IPS DF 19.7 (cell line): ENCODE measurements around the gene CDK7.
"Not testable (repeated sequence)": the region's sequence is repeated elsewhere in the genome, so short reads cannot be mapped to it uniquely, and the experiment has no call there.

Experiments used
- DNase-seq: peaks from one replicate; pipeline ENCODE4 v3.0.0-alpha.2; 2013; ENCODE audit warnings: low read depth, low spot score

The CDK7 gene

DNA sequence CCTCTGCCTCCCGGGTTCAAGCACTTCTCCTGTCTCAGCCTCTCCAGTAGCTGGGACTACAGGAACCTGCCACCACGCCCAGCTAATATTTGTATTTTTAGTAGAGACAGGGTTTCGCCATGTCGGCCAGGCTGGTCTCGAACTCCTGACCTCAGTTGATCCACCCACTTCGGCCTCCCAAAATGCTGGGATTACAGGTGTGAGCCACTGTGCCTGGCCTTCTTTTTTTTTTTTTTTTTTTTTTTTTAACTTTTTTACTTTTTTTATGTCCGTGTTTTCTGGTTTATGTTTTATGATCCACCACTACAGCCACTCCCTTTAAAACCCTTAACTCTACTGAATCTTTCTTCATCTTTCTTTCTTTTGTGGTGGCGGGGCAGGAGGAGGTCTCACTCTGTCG is 2.0 kb downstream of the CDK7 start:
- DNase-seq = not testable (repeated sequence)

GRCh38 chr5:69237877-69238276 is 3.2 kb downstream of the CDK7 start:
- no peak for DNase-seq

- no peak for DNase-seq
Measured at GRCh38 chr5:69238760-69239251, 4.1 kb downstream of the CDK7 start.

- no peak for DNase-seq
Measured at GRCh38 chr5:69242215-69242927, 7.7 kb downstream of the CDK7 start.

DNA sequence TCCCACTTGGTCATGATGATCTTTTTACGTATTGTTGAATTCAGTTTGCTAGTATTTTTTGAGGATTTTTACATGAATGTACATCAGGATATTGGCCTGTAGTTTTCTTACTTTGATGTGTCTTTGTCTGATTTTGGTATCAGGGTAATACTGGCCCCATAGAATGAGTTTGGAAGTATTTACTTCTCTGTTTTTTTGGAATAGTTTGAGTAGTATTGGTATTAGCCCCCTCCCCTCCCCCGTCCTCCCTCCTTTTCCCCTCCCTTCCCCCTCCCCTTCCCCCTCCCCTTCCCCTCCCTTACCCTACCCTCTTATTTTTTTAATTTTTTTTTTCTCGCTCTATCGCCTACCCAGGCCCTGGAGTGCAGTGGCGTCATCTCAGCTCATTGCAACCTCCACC is 10.3 kb downstream of the CDK7 start:
- DNase-seq = no peak

DNA sequence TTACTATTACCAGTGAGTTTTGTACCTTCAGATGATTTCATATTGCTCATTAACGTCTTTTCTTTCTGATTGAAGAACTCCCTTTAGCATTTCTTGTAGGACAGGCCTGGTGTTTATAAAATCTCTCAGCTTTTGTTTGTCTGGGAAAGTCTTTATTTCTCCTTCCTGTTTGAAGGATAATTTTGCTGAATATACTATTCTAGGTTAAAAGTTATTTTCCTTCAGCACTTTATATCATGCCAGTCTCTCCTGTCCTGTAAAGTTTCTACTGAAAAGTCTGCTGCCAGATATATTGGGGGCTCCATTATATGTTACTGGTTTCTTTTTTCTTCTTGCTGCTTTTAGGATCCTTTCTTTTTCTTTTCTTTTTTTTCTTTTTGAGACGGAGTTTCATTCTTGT is 13.3 kb downstream of the CDK7 start:
- no peak for DNase-seq

GRCh38 chr5:69250593-69250992 is 15.9 kb downstream of the CDK7 start:
- DNase-seq = no peak

- DNase-seq = no peak
Measured at GRCh38 chr5:69252437-69252836, 17.8 kb downstream of the CDK7 start.

- DNase-seq = not testable (repeated sequence)
Measured at GRCh38 chr5:69255940-69256339, 21.3 kb downstream of the CDK7 start.

GRCh38 chr5:69257577-69257976 is 22.9 kb downstream of the CDK7 start:
- no peak for DNase-seq

DNA sequence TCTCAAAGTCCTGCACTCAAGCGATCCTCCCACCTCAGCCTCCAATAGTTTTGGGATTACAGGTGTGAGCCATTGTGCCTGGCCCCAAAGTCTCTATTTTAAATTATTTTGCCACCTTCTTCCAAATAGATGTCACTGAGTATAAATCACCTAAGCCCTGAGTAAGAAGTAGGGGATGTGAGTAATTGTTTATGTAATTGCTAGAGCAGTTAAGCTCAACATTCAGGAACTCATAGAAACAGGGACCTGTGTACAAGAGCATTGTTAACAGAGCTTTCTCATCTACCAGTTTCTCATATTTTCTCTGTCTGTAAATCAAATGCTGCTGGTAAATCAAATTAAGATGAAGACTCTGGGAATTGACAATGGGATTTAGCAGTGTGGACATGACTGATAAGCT is 26.3 kb downstream of the CDK7 start:
- DNase-seq = no peak

- peak; percentile 45 for DNase-seq
Measured at GRCh38 chr5:69265931-69266330, 31.2 kb downstream of the CDK7 start.

DNA sequence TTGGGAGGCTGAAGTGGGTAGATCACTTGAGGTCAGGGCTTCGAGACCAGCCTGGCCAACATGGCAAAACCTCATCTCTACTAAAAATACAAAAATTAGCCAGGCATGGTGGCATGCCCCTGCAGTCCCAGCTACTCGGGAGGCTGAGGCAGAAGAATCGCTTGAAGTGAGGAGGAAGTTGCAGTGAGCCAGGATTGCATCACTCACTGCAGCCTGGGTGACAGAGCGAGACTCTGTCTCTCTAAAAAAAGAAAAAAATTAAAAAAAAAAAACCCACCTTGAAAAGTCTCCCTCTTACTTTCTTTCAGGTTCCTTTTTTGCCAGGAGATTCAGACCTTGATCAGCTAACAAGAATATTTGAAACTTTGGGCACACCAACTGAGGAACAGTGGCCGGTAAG is 34.2 kb downstream of the CDK7 start:
- no peak for DNase-seq

DNA sequence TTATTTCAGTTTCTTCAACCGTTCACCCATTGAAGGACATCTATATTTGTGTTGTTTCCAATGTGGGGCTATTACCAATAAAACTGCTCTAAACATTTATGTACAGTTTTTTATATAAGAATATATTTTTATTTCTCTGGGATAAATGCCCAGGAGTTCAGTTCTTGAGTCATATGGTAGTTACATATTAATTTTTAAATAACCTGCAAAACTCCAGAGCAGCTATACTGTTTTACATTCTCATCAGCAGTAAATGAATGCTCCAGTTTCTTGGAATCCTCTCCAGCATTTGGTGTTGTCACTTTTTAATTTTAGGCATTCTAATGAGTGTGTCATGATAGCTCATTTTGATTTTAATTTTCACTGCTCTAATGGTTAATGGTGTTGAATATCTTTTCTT is 36.2 kb downstream of the CDK7 start:
- DNase-seq = no peak

DNA sequence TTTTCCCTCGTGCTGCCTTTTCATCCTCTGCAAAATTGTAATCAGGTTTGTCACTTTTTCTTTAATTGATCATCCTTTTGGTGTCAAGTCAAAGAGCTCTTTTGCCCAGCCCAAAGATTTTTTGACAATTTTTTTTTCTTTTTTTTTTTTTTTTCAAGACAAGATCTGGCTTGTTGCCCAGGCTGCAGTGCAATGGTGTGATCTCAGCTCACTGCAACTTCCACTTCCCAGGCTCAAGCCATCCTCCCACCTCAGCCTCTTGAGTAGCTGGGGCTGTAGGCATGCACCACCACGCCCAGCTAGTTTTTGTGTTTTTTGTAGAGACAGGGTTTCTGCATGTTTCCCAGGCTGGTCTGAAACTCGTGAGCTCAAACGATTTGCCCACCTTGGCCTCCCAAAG is 36.7 kb downstream of the CDK7 start:
- DNase-seq = no peak

- DNase-seq = no peak
Measured at GRCh38 chr5:69275563-69275962, 40.9 kb downstream of the CDK7 start.

DNA sequence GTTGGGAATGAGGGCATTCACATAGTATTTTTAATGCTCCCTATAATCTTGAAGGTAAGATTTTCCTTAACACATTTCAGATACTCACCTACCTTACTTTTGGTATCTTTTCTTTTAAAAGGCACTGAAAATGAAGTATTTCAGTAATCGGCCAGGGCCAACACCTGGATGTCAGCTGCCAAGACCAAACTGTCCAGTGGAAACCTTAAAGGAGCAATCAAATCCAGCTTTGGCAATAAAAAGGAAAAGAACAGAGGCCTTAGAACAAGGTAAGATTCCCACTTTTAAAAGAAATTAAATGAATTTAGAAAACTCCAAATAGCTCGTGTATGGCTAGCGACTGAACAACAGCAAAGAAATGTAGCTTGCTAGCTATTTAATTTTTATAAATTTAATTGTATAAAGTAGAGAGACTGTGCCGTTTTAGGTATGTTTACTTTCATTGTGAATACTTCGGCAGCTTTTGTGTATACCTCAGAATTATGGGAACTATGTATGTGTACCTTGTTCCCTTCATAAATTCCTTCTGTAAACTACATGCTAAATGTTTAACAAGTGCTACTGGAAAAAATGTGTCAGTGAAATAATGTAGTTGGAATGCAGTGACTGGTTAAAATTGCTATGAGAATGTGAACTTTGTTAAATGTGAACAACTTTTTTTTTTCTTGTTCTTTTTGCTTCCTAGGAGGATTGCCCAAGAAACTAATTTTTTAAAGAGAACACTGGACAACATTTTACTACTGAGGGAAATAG is 41.9 kb downstream of the CDK7 start:
- DNase-seq = no peak

GRCh38 chr5:69279517-69279916 is 44.8 kb downstream of the CDK7 start:
- no peak for DNase-seq

GRCh38 chr5:69281114-69281513 is 46.4 kb downstream of the CDK7 start:
- no peak for DNase-seq

GRCh38 chr5:69284203-69284602 is 49.5 kb downstream of the CDK7 start:
- no peak for DNase-seq

DNA sequence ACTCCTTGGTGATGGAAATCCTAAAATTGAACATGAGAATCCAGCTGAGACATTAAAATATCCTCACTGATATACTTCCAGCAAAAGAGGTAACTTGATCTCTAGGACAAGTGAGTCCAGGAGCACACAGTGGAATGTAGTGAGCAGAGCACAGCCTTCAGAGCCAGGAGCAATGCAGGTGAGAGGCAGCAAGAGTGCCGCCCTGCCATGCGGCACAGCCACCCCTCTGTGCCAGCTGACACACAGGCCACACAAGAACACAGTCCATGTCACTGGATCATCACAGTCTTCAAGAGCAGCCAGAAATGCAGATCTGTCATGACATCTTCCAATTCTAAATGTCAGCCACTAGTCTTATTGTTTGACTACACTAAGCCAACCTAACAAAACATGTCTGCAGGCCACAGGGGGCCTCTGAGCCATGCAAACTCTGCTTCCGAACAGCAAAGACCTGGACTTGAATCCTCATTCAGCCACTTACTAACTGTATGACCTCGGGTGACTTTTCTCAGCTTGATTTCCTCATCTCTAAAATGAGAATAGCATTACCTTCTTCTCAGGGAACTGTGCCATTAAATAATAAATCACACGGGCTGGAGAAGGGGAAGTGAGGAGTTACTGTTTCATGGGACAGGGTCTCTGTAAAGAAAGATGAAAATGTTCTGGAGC is 50.9 kb downstream of the CDK7 start:
- no peak for DNase-seq

GRCh38 chr5:69288069-69288468 is 53.4 kb downstream of the CDK7 start:
- no peak for DNase-seq

- DNase-seq = no peak
Measured at GRCh38 chr5:69288688-69289087, 54.0 kb downstream of the CDK7 start.
